Measurements from ENCODE around the gene NMRK2. TPM values are rescaled to one million over a fixed set of nuclear protein-coding genes. Genes with fewer than 3 reads are reported as not detected.

Gene NMRK2
- total and polyA plus RNA-seq, 2 of the 13 experiments (the other 11 are each of a cell fraction or from before 2014, with no cell fraction given) = not detected

- TF ChIP-seq ZNF281 (CRISPR knock-in tag; IDR thresholded peaks at IDR 0.05; ENCODE audit: borderline replicate concordance) (no peak; the same call in 1 of the 2 replicates), HOXD1 (CRISPR knock-in tag; IDR thresholded peaks at IDR 0.05) (peak; percentile 53; the same call in 1 of the 2 replicates), DNMT3B (CRISPR knock-in tag; conservative IDR thresholded peaks at IDR 0.05) (peak; percentile 96), ZNF558 (CRISPR knock-in tag; IDR thresholded peaks at IDR 0.05; ENCODE audit: borderline replicate concordance) (peak; percentile 83; the same call in 1 of the 2 replicates), ZNF577 (CRISPR knock-in tag; IDR thresholded peaks at IDR 0.05; ENCODE audit: borderline replicate concordance, low read depth) (no peak), ZNF142 (CRISPR knock-in tag; IDR thresholded peaks at IDR 0.05) (peak; percentile 88; the same call in 1 of the 2 replicates), FUBP1 (CRISPR knock-in tag; IDR thresholded peaks at IDR 0.05; ENCODE audit: borderline replicate concordance) (no peak), ATF3 (CRISPR knock-in tag; IDR thresholded peaks at IDR 0.05) (peak; percentile 86), ZNF451 (CRISPR knock-in tag; IDR thresholded peaks at IDR 0.05) (0 out of 2 replicates have a peak, but pooled peaks have one; percentile 56), ZNF292 (CRISPR knock-in tag; IDR thresholded peaks at IDR 0.05; ENCODE audit: borderline replicate concordance, low read depth) (no peak), ZFP90 (CRISPR knock-in tag; IDR thresholded peaks at IDR 0.05; ENCODE audit: borderline replicate concordance) (peak; percentile 96), PRPF4 (IDR thresholded peaks at IDR 0.05; ENCODE audit: low read depth, low read length, poor library complexity, severe bottlenecking) (no peak), ZUFSP (CRISPR knock-in tag; IDR thresholded peaks at IDR 0.05; ENCODE audit: borderline replicate concordance) (no peak), ZKSCAN5 (CRISPR knock-in tag; IDR thresholded peaks at IDR 0.05) (0 out of 2 replicates have a peak, but pooled peaks have one; percentile 41), AHR (CRISPR knock-in tag; IDR thresholded peaks at IDR 0.05) (peak; percentile 89; the same call in 1 of the 2 replicates)
Observed at GRCh38 chr19:3984908-3985642, 52.2 kb downstream of the NMRK2 start, which contains the start of gene EEF2 (continued).
